DMS153 treated with DMSO at 0.1 percent for 48 hours (cell line): ENCODE measurements around the gene NELFB.

ENCODE experiments used
- DNase-seq: peaks from one replicate; lab custom pipeline; 2025; ENCODE audit not compliant: unreplicated experiment; lab: John Stamatoyannopoulos, UW

The NELFB gene

GRCh38 chr9:137280474-137281344 is 25.6 kb downstream of the NELFB start:
- DNase-seq: no peak

- no peak for DNase-seq
These were observed 26.4 kb downstream of the NELFB start for GRCh38 chr9:137281345-137282116.

GRCh38 chr9:137286975-137287383 is 31.9 kb downstream of the NELFB start:
- peak; percentile 39 for DNase-seq

GRCh38 chr9:137293094-137293481 is 38.0 kb downstream of the NELFB start:
- no peak for DNase-seq

GRCh38 chr9:137293482-137294090 is 38.5 kb downstream of the NELFB start:
- no peak for DNase-seq

GRCh38 chr9:137294091-137294680 is 39.1 kb downstream of the NELFB start:
- DNase-seq: peak; percentile 49

GRCh38 chr9:137294681-137295237 is 39.6 kb downstream of the NELFB start:
- DNase-seq: no peak

- DNase-seq: no peak
These were observed 40.2 kb downstream of the NELFB start for GRCh38 chr9:137295238-137295811.

GRCh38 chr9:137295849-137296669 is 40.9 kb downstream of the NELFB start:
- DNase-seq: no peak

GRCh38 chr9:137296670-137297664 is 41.8 kb downstream of the NELFB start:
- no peak for DNase-seq

GRCh38 chr9:137297966-137298365 is 42.8 kb downstream of the NELFB start:
- DNase-seq: no peak

- no peak for DNase-seq
These were observed 43.5 kb downstream of the NELFB start for GRCh38 chr9:137298401-137299202.

GRCh38 chr9:137299203-137299565 is 44.1 kb downstream of the NELFB start:
- DNase-seq: no peak

- DNase-seq: no peak
These were observed 44.8 kb downstream of the NELFB start for GRCh38 chr9:137299938-137300337.

- DNase-seq: no peak
These were observed 45.5 kb downstream of the NELFB start for GRCh38 chr9:137300567-137301080.

GRCh38 chr9:137301081-137301947 is 46.2 kb downstream of the NELFB start:
- peak; percentile 22 for DNase-seq

GRCh38 chr9:137302118-137302448 is 47.0 kb downstream of the NELFB start, which contains the start of gene NRARP:
NRARP (minus strand) TSS chr9:137302271; CDS start chr9:137301928, 343 bp downstream.
- peak; percentile 82 for DNase-seq
